HL-60 (cell line): ENCODE measurements around the gene UTP20.
"Not testable (repeated sequence)": the region's sequence is repeated elsewhere in the genome, so short reads cannot be mapped to it uniquely, and the experiment has no call there.

Experiments used
- GABPA ChIP-seq: IDR thresholded peaks from 2 replicates; pipeline ENCODE4 v1.6.1; 2012; ENCODE audit warnings: low read depth
- POLR2AphosphoS5 ChIP-seq: IDR thresholded peaks from 2 replicates; pipeline ENCODE4 v1.6.1; 2012; ENCODE audit warnings: low read depth
- TF ChIP-seq, protein P1 (sequence below): IDR thresholded peaks from one replicate; pipeline ENCODE4 v1.5.1; 2011; ENCODE audit warnings: low read length, control low read depth, inconsistent platforms; ENCODE audit not compliant: insufficient read depth
- TF ChIP-seq, protein P2 (sequence below): IDR thresholded peaks from 2 replicates; pipeline ENCODE4 v1.6.1; 2012; ENCODE audit warnings: low read depth; ENCODE audit not compliant: insufficient replicate concordance

DNA sequence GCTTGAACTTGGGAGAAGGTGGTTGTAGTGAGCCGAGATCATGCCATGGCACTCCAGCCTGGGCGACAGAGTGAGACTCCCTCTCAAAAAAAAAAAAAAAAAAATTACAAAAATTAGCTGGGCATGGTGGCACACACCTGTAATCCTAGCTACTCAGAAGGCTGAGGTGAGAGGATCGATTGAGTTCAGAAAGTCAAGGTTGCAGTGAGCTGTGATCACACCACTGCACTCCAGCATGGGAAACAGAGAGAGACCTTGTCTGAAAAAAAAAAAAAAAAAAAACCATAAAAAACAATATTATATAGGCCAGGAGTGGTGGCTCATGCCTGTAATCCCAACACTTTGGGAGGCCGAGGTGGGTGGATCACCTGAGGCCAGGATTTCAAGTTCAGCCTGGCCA is 142.2 kb downstream of the UTP20 start:
- TF ChIP-seq, protein P1, sequence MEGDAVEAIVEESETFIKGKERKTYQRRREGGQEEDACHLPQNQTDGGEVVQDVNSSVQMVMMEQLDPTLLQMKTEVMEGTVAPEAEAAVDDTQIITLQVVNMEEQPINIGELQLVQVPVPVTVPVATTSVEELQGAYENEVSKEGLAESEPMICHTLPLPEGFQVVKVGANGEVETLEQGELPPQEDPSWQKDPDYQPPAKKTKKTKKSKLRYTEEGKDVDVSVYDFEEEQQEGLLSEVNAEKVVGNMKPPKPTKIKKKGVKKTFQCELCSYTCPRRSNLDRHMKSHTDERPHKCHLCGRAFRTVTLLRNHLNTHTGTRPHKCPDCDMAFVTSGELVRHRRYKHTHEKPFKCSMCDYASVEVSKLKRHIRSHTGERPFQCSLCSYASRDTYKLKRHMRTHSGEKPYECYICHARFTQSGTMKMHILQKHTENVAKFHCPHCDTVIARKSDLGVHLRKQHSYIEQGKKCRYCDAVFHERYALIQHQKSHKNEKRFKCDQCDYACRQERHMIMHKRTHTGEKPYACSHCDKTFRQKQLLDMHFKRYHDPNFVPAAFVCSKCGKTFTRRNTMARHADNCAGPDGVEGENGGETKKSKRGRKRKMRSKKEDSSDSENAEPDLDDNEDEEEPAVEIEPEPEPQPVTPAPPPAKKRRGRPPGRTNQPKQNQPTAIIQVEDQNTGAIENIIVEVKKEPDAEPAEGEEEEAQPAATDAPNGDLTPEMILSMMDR: not testable (repeated sequence)
- TF ChIP-seq, protein P2, sequence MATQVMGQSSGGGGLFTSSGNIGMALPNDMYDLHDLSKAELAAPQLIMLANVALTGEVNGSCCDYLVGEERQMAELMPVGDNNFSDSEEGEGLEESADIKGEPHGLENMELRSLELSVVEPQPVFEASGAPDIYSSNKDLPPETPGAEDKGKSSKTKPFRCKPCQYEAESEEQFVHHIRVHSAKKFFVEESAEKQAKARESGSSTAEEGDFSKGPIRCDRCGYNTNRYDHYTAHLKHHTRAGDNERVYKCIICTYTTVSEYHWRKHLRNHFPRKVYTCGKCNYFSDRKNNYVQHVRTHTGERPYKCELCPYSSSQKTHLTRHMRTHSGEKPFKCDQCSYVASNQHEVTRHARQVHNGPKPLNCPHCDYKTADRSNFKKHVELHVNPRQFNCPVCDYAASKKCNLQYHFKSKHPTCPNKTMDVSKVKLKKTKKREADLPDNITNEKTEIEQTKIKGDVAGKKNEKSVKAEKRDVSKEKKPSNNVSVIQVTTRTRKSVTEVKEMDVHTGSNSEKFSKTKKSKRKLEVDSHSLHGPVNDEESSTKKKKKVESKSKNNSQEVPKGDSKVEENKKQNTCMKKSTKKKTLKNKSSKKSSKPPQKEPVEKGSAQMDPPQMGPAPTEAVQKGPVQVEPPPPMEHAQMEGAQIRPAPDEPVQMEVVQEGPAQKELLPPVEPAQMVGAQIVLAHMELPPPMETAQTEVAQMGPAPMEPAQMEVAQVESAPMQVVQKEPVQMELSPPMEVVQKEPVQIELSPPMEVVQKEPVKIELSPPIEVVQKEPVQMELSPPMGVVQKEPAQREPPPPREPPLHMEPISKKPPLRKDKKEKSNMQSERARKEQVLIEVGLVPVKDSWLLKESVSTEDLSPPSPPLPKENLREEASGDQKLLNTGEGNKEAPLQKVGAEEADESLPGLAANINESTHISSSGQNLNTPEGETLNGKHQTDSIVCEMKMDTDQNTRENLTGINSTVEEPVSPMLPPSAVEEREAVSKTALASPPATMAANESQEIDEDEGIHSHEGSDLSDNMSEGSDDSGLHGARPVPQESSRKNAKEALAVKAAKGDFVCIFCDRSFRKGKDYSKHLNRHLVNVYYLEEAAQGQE: not testable (repeated sequence)
- TF ChIP-seq POLR2AphosphoS5, GABPA: not testable (repeated sequence)
